HG03354 (cell line): ENCODE data around the gene ARHGAP32.

Source experiments
- ATAC-seq: cut with Tn5 transposase; IDR thresholded peaks from one replicate; pipeline ENCODE4 v1.9.1; 2021; ENCODE audit warnings: mild to moderate bottlenecking; ENCODE audit not compliant: unreplicated experiment, poor library complexity, severe bottlenecking

ARHGAP32 gene

DNA sequence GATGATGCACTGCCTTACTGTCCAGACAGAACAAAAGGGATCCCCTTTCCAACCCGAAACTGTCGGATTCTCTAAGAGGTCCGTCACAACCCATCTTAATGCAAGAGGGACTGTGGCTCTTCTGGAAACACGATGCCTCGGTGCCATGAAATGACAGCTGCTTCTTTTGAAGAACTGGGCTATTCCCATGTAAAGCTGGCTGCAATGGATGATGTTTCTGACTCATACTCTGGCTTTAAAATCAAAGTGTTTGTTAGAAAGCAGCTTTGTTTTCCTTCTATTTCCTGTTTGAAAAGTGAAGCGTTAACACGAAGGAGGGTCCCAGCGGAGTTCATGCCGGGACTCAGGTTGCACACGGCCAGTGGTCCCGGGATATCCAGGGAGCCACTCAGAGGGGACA is 252.5 kb downstream of the ARHGAP32 start:
- ATAC-seq: no peak

DNA sequence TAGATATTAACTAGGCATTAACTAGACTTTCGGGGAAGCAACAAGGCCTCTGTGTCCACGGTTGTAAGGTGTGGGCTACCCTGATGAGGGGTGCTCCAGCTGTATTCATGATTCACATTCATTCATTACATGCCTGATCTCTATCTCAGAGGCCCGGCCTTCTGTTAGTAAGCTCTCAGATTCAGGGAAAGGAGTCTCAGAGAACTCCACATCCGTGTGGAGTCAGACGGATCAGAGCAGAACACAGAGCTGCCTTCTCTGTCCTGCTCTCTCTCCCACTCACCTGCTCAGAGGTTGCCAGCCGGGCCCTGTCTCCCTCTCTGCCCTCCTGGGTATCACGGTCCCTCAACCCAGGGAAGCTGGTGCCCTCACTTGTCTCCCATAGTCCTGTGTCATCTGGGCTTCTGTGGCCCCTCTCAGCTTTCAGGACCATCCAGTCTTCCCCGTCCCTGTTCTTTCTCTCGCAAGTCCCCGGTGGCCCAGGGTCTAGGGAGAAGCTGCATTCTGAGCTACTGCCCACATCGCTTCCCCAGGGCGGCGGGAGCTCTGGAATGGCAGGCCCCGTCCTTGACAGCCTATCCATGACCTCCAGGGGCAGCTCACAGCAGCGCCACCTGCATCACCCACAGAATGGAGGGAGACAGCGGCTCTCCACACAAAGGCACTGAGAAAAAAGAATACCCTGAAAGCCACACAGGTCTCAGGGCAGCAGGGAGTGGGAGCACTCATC is 253.8 kb downstream of the ARHGAP32 start:
- ATAC-seq: no peak

DNA sequence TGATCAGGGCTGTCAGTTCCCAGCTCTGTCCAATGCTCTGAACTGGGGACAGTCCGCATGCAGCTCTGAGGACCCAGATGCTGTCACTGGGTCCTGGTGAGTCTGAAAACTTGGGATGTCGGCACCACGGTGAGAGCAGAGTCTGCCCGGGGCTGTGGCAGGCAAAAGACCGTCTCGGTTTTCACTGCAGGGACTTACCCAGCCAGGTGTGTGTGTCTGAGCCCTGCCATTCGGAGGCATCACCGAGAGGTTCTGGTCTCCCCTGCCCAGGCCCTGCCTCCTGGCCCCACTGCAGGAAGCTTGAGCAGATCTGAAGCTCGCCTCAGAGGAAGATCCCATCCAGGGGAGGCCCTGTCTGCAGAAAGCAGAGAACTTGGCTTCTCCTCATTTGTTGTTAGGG is 254.6 kb downstream of the ARHGAP32 start:
- no peak for ATAC-seq

DNA sequence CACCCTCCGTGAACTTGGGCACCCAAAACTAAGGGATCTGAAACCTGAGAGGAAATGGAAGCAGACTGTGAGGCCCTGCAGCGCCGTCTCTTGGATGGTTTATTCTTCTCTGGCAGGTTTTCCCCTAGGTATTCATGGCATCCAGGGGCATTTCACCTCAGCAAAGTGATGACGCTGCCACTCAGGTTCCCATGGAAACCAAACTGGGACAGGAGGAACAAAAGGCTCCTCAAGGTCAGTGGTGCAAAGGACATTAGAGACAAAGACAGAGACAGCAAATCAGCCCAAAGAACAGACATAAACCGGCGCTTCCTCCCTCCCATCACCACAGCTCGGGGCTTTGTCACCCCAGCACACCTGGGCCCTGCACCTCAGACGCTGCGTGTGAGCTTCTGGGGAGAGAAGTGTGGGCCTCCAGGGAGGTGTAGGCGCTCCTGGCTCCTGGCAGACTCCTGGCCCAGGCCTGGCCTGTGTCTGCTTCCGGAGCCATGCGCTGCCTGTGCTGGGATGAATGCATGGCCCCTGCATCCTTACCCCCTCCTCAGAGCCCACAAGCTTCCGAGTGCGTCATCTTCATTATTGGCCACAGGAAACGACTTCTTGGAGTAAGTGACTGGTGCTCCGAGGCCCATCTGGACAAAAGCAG is 255.4 kb downstream of the ARHGAP32 start:
- no peak for ATAC-seq

DNA sequence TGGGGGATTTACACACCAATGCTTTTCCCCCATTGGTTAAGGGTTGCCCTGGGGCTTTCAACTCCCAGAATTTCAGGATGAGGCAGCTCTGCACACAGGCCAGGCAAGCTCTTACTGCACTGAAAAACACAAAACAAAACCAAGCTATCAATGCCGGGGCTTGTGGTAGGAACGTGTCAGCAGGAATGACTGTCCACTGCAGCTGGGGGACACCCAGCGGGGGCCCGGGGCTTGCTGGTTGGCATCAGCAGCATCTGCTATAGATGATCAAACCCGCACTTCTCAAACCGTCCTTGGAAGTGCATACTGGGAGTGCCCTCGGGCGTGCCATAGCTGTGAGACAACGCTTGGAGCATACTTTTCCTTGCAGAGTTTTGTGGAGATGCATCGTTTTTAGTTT is 257.2 kb downstream of the ARHGAP32 start:
- no peak for ATAC-seq

DNA sequence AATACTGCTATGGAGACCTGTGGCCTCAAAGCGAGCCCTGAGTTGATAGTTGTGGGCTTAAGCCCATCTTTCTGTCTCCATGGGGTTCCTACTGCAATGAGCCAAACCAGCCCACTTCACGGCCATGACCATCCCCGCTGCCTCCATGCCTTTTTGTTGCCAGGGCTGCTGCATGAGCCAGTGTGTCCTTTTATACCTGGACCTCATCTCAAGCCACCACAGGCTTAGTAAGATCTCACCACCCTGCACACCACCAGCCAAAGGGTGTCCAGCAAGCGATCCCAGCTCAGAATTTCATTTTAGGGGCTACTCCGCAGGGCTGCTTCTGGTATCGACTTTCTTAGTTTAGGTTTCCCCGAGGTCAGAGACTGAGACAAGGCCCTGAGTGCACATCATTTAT is 257.8 kb downstream of the ARHGAP32 start:
- no peak for ATAC-seq

DNA sequence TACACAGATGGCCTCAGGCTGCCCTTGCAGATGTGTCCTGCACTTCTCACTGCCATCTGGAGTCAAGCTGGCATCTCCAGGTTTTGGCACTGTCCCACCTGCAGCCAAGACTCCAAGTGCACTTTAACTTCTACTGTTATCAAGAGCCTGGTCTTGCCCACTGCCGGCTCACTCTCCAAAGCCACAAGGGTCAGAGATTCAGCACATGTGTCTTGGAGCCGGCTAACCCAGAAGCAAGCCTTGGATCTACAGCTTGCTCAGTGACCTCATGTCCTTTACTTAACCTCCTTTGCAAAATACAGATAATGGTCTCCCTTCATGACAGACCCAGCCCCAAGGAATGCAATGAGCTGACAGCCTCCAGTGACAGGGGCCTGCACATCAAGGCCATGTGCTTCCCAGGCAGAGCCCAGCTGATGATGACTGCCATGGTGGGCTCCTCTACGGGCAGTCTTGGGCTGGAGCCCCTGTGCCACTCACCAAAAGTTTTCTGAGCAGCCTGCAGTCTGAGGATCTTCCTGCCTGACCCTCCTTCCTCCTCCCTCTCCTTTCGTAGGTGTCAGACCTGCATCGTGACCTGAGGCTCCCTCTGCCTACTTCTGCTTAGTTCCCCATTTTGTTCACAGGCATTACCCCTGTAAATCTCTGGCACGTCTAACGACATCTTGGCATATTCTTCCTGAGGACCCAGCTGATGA is 258.5 kb downstream of the ARHGAP32 start:
- no peak for ATAC-seq

DNA sequence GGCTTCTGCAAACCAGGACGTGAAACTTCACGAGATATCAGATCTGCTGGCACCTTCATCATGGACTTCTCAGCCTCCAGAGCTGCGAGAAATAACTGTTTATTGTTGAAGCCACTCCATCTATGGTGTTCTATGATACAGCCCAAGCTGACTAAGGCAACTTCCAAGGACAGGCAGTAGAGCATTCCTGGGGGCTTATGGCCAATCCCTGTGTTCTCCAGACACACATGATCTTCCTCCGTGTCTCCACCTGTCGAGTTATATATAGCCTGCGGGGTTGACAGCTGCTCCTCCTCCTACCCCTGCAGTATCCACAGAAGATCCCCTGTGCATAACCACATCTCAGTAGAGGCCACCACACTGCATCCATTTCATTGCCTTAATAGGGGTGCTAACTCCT is 260.5 kb downstream of the ARHGAP32 start:
- no peak for ATAC-seq

DNA sequence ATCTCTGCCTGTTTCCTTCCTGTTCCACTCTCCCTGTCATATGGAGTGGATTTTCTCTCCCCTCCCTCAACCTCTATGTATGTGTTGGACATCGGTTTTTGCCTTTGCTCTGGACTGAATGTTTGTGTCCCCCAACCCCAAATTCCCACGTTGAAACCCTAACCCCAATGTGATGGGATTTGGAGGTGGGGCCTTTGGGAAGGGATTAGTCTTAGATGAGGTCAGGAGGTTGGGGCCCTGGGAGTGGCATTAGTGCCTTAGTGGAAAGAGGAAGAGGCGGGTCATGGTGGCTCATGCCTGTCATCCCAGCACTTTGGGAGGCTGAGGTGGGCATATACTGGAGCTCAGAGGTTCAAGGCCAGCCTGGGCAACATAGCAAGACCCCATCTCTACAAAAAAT is 261.1 kb downstream of the ARHGAP32 start:
- ATAC-seq: no peak

DNA sequence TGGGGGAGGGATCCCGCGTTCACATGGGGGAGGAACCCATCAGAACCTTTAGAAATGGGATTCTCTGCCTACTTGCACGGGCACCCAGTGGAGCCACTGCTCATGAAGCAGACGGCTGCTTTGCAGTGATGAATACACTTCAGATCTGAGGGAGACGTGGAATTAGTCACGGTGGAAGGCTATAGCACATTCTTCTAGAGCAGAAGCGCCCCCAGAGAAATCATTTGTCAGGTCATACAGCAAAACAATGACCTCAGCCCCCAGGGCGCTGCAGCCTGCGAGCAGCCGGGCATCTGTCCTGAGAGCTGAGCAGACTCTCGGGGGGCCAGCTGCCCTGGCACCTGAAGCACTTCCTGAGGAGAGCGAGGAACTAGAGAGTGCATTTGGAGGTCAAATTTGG is 262.1 kb downstream of the ARHGAP32 start:
- no peak for ATAC-seq

DNA sequence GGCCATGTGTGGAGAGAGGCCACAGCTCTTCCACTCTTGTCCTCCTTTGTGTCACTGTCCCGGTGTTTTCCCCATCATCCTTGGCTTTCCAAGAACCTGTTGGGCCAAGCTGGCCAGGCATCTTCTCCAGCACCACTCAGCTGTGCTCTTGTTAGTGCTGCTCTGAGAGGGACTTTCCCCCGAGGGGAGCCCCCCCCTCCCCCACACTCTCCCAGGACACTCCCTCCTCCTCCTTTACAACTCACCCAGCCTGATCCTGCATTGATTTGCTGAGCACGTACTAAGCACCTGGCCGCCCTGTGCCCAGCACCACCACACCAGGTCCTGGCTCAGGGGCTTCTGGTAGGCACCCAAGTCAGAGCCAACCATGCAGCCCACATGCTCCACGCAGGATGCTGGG is 262.7 kb downstream of the ARHGAP32 start:
- no peak for ATAC-seq

DNA sequence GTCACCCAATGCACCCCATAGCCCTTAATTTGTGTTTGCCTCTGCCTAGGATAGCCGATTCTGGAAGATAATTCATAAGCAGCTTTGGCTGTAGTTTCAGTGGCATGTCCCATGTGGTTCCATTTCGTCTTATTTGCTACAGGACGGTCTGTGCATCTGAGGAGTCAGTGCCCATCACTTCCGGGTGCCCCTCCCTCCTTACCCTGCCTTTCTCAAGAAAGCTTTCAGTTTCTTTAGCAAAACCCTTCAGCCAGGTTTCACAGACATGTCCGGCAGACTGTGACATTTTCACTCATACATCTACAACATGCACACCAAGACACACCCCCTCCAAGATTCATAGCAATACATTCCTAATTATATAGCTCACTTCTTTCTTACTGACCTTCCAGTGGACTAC is 263.7 kb downstream of the ARHGAP32 start:
- peak; percentile 99 for ATAC-seq

DNA sequence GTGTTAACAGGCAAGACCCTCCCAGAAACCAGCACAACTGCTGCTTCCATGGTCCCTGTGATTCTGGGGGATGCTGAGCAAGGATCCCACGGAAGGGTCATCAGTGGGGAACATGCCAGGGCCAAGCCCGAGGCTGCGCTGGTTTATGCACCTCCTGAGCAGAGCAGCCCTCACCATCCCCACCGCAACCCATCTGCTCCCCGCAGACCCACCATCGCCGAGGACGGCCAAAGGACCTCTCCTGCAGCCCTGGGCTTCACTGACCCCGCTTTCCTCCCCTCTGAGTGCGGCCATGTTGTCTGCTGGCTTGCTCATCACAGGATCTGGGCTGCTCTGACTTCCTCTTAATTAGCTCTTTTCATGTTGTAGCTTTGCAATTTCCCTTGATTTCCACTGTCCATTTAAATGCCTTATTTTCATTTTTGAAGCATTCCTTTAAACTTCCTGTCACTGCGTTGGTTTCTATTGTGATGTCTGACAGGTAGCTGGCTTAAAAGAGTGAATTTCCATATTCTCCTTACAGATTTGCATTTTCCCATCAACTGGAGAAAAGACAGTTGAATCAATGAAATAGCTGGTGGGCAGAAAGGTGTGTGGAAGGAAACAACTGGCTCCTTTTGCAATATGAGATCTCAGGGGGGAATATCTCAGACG is 264.3 kb downstream of the ARHGAP32 start:
- ATAC-seq: no peak

DNA sequence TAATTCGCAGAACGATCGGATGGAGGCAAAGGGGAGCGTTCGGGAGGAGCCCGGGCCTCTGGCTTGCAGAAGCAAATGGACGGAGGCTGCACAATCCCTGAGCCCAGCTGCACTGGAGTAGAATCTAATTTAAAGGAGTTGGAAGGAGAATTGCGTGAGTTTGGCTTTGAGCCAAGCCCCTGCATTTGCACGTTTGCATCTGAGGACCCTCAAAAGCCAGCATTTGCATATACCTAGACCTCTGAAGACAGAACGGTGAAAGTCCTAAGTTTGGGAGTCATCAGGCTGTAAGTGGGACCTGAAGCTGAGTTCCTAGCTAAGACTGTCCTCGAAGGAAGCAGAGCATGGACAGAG is 265.0 kb downstream of the ARHGAP32 start:
- no peak for ATAC-seq

DNA sequence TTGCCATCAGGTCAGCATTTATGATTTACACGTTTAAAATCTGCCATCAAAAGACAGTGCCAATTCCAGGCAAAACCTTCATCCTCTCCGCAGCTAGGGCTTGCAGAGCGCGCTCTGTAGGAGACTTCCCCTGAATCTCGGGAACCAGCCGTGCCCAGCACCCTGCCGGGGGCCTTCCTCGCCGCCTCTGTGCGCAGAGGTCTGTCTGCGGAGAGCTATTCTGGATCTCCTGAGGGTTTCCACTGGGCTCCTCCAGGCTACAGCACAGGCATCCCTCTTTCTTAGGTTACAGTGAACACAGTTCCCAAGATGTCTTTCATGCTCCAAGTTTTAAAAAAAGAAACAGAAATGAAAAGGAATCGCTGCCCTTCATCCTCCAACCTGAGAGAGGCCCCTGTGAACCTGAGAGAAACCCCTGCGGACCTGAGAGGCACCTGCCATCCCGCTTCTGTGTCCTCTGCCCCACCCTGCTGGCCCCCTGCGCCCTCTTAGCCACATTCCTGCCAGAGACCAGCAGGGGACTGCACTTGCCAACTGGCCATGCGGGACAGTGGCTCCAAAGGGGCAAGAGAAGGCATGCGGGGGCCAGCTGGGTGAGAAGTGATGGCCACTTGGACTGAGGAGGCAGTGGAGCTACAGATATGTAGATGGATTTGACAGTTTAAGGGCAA is 265.6 kb downstream of the ARHGAP32 start:
- no peak for ATAC-seq

DNA sequence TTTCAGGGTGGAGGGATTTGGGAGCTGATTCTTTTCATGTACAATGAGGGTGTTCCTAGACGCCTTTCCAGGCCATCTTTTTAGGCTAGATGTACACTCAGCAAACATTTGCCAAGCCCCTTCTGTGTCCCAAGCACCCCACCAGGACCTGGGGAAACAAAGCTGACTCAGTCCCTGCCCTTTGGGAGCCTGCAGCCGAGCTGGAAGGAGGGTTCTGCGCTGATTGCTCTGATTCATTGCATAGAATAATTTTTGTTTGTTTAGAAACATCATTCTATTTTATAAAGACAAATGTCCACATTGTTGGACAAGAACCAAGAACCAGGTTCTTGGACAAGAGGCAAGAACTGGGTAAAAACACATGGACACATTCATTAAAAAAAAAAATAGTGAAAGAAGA is 266.1 kb downstream of the ARHGAP32 start:
- ATAC-seq: no peak

DNA sequence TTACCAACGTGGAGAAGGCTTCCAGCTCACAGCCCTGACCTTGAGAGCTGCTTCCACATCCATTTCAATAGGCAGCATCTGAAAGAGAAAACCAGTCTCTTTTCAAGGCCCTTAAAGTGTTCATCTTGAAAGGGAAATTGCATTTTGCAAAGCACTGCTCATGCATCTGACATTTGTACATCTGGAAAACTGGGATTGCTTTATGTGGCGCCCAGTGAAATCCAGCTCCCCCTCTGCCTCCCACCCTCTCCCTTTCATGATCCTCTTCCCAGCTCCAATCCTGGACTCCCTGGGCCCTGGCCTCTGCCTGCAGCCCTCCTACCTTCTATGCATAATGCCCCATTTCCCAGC is 266.9 kb downstream of the ARHGAP32 start:
- ATAC-seq: no peak

DNA sequence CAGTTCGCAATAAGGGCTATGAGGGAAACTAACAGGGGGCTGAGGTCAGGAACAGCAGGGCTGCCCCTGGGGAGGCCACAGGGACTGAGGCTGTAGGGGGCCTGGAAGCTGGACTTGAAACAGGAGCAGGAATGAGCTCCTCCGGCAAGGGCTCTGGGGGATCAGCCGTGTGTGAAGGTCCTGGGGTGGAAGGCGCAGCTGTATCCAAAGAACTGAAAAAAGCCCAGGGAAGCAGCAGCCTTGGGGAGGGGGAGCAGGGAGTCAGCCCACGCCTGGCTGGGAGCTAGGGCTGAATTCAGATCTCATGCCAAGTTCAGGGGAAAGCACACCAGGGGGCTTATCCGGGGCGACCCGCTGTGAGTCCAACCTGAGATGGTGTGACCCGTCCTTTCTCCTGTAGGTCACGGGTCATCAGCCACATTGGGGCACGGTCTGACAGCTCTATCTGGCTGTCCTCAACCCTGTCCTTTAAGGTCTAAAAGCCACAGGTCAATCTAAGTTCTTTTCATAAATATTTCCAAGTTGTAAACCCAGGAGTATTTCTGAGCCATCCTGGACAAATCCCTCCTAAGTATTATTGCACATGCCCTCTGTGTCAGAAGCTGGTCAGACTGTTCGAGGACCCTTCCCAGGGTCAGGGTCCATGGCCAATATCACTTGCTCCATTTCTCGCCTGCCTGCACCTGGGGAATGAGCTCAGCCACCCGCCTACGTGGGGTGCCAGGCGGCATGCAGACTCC is 267.4 kb downstream of the ARHGAP32 start:
- ATAC-seq: no peak

DNA sequence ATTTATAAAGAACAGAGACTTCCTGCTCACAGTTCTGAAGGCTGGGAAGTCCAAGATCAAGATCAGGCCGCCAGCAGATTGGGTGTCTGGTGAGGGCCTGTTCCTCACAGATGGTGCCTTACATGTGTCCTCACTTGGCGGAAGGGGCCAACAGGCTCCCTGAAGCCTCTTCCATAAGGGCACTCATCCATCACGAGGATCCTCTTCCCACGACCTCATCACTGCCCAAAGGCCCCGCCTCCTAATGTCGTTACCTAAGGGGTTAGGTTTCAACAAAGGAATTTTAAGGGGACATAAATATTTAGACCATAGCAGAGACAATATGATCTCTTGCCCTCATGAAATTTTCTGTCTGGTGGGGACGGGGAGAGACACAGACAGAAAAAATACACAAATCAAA is 268.0 kb downstream of the ARHGAP32 start:
- ATAC-seq: no peak

DNA sequence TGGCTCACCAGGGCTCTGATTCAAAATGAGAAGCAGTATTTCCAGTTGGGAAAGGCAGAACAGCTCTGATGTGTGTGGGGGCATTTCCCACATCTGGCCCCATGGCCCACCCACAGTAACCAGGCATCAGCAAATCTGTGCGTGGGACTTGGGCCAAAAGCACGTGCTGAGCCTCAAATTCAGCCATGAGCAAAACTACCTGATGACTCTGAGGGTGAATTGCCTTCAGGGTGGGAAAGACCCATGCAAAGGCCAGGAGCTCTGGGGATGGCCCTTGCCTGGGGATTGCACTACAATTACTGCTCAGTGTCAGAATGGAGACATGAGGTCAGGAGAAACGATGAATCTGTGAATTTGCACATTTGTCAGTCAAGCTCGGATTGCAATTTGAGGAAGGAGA is 270.3 kb downstream of the ARHGAP32 start:
- ATAC-seq: no peak
